Measurements from ENCODE around the gene MXI1.

- TF ChIP-seq CTCF (IDR thresholded peaks at IDR 0.05) (no peak), POLR2A (IDR thresholded peaks at IDR 0.05) (no peak)
These were observed 93.1 kb downstream of the MXI1 start for GRCh38 chr10:110300486-110300986.
